NCI-H2171 (cell line): ENCODE measurements around the gene MRAP2.
"Not testable (repeated sequence)": the region's sequence is repeated elsewhere in the genome, so short reads cannot be mapped to it uniquely, and the experiment has no call there.

Experiments used
- DNase-seq: peaks from one replicate; lab custom pipeline; 2025; lab: John Stamatoyannopoulos, UW

Gene MRAP2

GRCh38 chr6:84032000-84032399 is 1.6 kb upstream of the MRAP2 start:
- not testable (repeated sequence) for DNase-seq

- no peak for DNase-seq
These were observed 1.9 kb downstream of the MRAP2 start for GRCh38 chr6:84035484-84035883.

- DNase-seq, result no peak
These were observed 4.0 kb downstream of the MRAP2 start for GRCh38 chr6:84037425-84038089.

GRCh38 chr6:84042603-84043002 is 9.0 kb downstream of the MRAP2 start:
- DNase-seq, result no peak

GRCh38 chr6:84043555-84043954 is 10.0 kb downstream of the MRAP2 start:
- DNase-seq, result no peak

DNA sequence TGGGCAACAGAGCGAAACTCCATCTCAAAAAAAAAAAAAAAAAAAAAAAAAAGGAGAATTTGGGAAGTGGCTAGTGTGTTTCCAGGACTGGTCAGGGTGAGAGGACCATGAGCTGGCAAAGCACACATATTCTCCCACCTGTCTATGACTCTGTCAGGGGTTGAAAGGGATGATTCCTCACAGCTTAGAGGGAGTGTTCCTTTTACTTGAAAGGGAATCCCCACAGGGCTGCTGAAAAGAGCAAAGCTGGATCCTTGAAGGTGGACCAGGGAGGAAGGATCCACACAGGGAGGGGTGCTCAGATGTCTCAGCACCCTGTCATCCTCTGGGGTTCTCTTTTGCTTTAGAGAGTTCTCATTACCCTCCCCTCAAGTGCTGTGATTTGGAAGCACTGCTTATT is 13.2 kb downstream of the MRAP2 start:
- DNase-seq, result no peak

DNA sequence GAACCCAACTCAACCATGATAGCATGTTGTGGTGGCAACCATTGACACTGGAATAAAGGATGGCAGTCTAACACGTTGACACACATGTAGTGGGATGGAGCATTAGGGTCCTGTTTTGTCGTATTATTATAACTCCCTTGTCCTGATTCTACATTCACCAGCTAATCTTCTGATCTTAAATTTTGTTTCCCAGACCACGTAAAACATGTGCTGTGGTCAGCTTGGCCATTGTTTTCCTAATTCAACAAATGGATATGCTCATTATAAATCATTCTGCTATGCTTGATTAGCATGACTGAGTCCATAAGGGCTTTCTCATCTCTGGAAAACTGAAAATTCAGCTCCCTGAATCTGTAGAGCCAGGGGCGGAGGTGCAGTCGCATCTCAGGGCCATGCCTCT is 15.0 kb downstream of the MRAP2 start:
- DNase-seq, result no peak

- no peak for DNase-seq
These were observed 16.8 kb downstream of the MRAP2 start for GRCh38 chr6:84050408-84050807.

DNA sequence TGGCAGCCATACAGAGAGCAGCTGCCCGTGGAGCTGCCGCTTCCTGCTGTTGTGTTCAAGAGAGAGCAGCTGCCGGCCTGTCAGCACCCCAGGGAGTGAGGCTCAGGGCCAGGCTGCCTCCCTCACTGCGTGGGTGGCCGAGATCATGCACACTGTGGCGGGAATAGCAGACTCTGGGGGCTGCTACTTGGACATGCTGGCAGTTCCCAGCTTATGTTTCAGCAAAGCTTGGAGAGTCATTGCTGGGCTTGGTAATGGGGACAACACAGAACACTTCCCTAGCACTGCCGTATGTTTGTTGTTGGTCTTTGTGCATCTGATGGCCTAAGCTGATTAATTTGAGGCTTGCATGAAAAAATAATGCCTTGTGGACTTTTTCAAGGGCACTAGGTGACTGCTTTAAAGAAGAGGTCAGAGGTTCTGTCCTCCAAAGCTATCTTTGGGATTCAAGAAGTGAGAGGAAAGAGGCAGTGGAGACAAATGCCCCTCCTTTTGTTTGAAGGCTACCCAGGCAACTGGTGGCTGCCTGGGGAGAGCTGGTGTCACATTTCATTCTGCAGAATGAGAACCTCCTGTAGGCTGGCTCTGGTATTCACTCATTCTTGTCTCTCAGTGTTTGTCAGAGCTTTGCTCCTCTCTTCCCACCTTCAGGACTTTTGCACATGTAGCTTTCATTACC is 18.8 kb downstream of the MRAP2 start:
- peak; percentile 85 for DNase-seq

GRCh38 chr6:84052883-84053241 is 19.3 kb downstream of the MRAP2 start:
- no peak for DNase-seq

GRCh38 chr6:84055647-84056046 is 22.1 kb downstream of the MRAP2 start:
- no peak for DNase-seq

GRCh38 chr6:84057908-84058307 is 24.3 kb downstream of the MRAP2 start:
- DNase-seq, result no peak

- DNase-seq, result no peak
These were observed 25.5 kb downstream of the MRAP2 start for GRCh38 chr6:84059082-84059481.

- DNase-seq, result no peak
These were observed 27.6 kb downstream of the MRAP2 start for GRCh38 chr6:84061174-84061573.

- DNase-seq, result no peak
These were observed 28.2 kb downstream of the MRAP2 start for GRCh38 chr6:84061613-84062398.

DNA sequence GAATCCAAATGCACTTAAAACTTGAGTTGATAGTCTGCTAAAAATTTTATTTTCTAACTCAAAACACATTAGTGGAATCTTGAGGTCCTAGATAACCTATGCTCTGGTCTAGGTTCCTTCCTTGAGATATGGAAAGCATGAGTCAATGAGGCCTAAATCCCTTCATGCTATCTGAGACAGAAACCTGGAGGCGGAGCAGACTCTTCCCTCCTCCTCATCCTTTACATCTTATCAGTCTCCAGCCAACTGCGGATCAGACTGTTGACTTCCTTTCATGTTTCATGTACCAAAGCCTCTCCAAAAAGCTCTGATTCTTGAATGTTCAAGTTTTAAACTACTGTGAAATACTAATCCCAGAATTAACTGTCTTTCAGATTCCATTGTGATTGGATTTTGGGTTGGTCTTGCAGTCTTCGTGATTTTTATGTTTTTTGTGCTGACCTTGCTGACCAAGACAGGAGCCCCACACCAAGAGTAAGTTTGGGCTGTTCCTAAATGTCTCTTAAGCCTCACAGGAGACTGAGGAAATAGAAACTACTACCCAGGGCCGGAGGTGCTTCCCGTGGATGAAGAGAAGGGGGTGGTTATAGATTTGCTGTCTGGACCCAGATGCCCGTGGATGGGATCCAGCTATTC is 29.1 kb downstream of the MRAP2 start:
- DNase-seq, result no peak

DNA sequence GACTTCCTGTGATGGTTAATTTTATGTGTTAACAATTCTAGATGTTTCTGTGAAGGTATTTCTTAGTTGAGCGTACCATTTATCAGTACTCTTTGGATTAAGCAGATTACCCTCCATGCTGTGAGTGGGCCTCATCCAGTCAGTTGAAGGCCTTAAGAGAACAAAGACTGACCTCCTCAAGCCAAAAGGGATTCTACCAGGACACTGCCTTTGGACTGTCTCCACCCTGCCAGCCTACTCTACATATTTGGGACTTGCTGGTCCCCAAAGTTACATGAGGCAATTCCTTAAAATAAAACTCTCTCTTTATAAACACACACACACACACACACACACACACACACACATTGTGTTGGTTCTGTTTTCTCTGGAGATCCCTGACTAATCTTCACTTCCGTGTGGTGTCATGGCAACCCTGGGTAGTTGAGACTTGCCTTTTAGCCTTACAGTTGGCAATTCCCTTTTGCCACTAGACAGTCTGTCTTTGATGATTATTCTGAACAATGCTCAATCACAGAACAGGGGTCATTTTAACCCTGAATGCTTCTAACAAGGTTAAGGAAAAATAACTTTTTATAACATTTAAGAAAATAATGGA is 32.2 kb downstream of the MRAP2 start:
- DNase-seq, result peak; percentile 29

- DNase-seq, result no peak
These were observed 33.0 kb downstream of the MRAP2 start for GRCh38 chr6:84066536-84066935.

GRCh38 chr6:84068873-84069272 is 35.3 kb downstream of the MRAP2 start:
- not testable (repeated sequence) for DNase-seq

GRCh38 chr6:84072442-84072997 is 38.9 kb downstream of the MRAP2 start:
- DNase-seq, result peak; percentile 83

- no peak for DNase-seq
These were observed 41.6 kb downstream of the MRAP2 start for GRCh38 chr6:84074988-84075781.
